ENCODE data around the gene FHIT.

- no peak for TF ChIP-seq POLR2A (IDR thresholded peaks at IDR 0.05; ENCODE audit: low read length)
- no peak for TF ChIP-seq GATA1 (IDR thresholded peaks at IDR 0.05; ENCODE audit: low read depth, low read length)
Measured at GRCh38 chr3:61227799-61228198, 23.5 kb downstream of the FHIT start.

Measured in erythroblast (primary cell).